Panc1 (cell line): ENCODE measurements around the gene SLC7A5. TPM values are rescaled to one million over a fixed set of nuclear protein-coding genes. Genes with fewer than 3 reads are reported as not detected.
A peak's percentile ranks its signal among the peaks of the same experiment; 100 is the strongest.
"Not testable (repeated sequence)": the region's sequence is repeated elsewhere in the genome, so short reads cannot be mapped to it uniquely, and the experiment has no call there.

Experiments
- ATAC-seq: fragments of 200-7000 bp; cut with Tn5 transposase; 2 replicates; pipeline ENCODE4 v1.9.1; 2020; ENCODE audit warnings: mild to moderate bottlenecking, moderate library complexity
- BruUV-seq: library from RNA; stranded (reverse); fragments of 400-500 nt; replicated peaks from 2 replicates; lab custom pipeline; 2021; lab: Mats Ljungman, UMichigan
- CTCF ChIA-PET: fragments of 300-600 bp; sonication (Branson Sonifier 250); formaldehyde crosslinking; loops from one replicate; lab custom pipeline; 2022; ENCODE audit warnings: antibody characterized with exemption; lab: Charles Lee
- POLR2A ChIA-PET: fragments of 300-600 bp; sonication (Branson Sonifier 250); formaldehyde crosslinking; loops from one replicate; lab custom pipeline; 2022; ENCODE audit warnings: antibody characterized with exemption; lab: Charles Lee
- DNase-seq: peaks from one replicate; pipeline ENCODE4 v3.0.0-alpha.2; 2010; ENCODE audit warnings: low read depth, low spot score
- H3K27ac ChIP-seq: 2 replicates; pipeline ENCODE4 v1.5.1; 2011; ENCODE audit warnings: mild to moderate bottlenecking, low read length, inconsistent platforms
- H3K27me3 ChIP-seq: fragments of 200-500 bp; sonication (Bioruptor generic); 2 replicates; pipeline ENCODE4 v1.6.0; 2014; ENCODE audit warnings: low read length, inconsistent platforms; ENCODE audit not compliant: control insufficient read depth, insufficient read depth
- H3K36me3 ChIP-seq: fragments of 200-500 bp; sonication (Bioruptor generic); 2 replicates; pipeline ENCODE4 v1.5.1; 2014; ENCODE audit warnings: inconsistent platforms, mild to moderate bottlenecking, low read length, moderate library complexity; ENCODE audit not compliant: control insufficient read depth, insufficient read depth
- H3K4me1 ChIP-seq: 2 replicates; pipeline ENCODE4 v1.5.1; 2011; ENCODE audit warnings: inconsistent platforms, mild to moderate bottlenecking, low read length, moderate library complexity; ENCODE audit not compliant: control insufficient read depth, insufficient read depth
- H3K4me3 ChIP-seq, 2 experiments: 2 replicates each; pipeline ENCODE4 v1.5.1; 2011 to 2012; ENCODE audit warnings: low read depth in 2 of 2, low read length in 2 of 2, mild to moderate bottlenecking in 2 of 2, inconsistent platforms in 1 of 2, moderate library complexity in 1 of 2
- H3K9me3 ChIP-seq: fragments of 200-500 bp; sonication (Bioruptor generic); 2 replicates; pipeline ENCODE4 v1.5.1; 2014; ENCODE audit warnings: low read depth, mild to moderate bottlenecking, inconsistent platforms, low read length, moderate library complexity; ENCODE audit not compliant: control insufficient read depth, insufficient read depth
- POLR2AphosphoS5 ChIP-seq: IDR thresholded peaks from 2 replicates; pipeline ENCODE4 v1.6.1; 2012; ENCODE audit warnings: mild to moderate bottlenecking, low read depth, low read length, moderate library complexity
- SIN3A ChIP-seq: IDR thresholded peaks from 2 replicates; pipeline ENCODE4 v1.6.1; 2012; ENCODE audit warnings: low read depth, mild to moderate bottlenecking, low read length, moderate library complexity, borderline replicate concordance; ENCODE audit not compliant: insufficient read depth
- TCF7L2 ChIP-seq: IDR thresholded peaks from 2 replicates; pipeline ENCODE4 v1.6.1; 2011; ENCODE audit warnings: mild to moderate bottlenecking, low read depth, low read length, inconsistent platforms
- in situ Hi-C: cut with HindIII; loops from 2 replicates; pipeline ENCODE4 v1.10.0; 2016; ENCODE audit warnings: low sequenced_read_pairs, low pct_unique_long_range_greater_than_20kb
- intact Hi-C: fragments of 100-400 bp; cut with micrococcal nuclease; formaldehyde crosslinking; loops from one replicate; pipeline ENCODE4 v1.10.0; 2022; ENCODE audit not compliant: unreplicated experiment
- total RNA-seq: library from RNA; stranded (reverse); gene quantifications from one replicate; pipeline ENCODE4 v1.2.1, GENCODE V29; 2021; ENCODE audit not compliant: unreplicated experiment
- TF ChIP-seq, protein P1 (sequence below): fragments of 450-650 bp; IDR thresholded peaks from 2 replicates; pipeline ENCODE4 v1.5.1; 2017; ENCODE audit warnings: mild to moderate bottlenecking
- TF ChIP-seq, protein P2 (sequence below), 2 experiments: IDR thresholded peaks; 2 replicates each; pipeline ENCODE4 v1.6.1; 2011 to 2012; ENCODE audit warnings: low read depth in 2 of 2, control low read depth in 1 of 2, low read length in 1 of 2, mild to moderate bottlenecking in 1 of 2, moderate library complexity in 1 of 2; ENCODE audit not compliant: insufficient read depth in 1 of 2

Gene SLC7A5
- total RNA-seq, 1 experiment from 2014 or later: 231 TPM

DNA sequence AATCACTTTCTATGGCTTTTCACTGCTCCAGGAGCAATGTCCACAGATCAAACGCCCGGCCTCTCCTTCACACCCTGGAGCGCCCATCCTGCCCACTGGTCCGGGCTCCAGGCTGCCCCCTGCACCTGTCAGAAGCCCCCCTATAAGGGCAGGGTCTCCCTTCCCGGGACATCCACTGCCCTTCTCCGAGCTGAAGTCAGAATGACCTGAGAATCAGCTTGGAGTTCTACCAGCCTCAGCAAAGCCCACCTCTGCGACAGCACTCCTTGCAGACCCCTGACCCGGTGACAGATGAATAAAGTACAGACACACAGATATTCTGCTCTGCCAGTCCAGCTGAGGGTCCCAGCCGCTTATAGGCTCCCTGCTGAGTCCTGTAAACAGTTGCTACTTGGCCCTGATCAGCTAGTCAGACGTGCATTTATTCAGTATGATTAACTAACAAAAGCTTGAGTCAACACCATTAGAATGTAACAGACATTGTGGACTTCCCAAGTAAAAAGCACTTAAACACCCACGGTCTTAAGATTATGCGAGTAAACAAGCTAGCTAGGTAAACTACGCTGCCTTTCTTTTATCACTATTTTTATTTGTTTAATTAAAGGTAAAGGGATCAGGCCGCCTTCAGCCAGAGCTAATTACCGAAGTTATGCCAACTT is 4.8 kb downstream of the SLC7A5 start:
- Histone ChIP-seq H3K36me3 (no peaks in the 10 kb centered on the region), H3K9me3 (no peaks in the 10 kb centered on the region), H3K27ac (peak overlapping the region; percentile 65), H3K27me3 (no peaks in the 10 kb centered on the region), H3K4me1 (peaks cover 23% of the 10 kb centered on the region), H3K4me3 (peak overlapping the region; percentile 68 to 81)
- intact Hi-C loops (no loop called here), in situ Hi-C loops (no loop called here)
- POLR2A ChIA-PET: interaction anchor here (0.9 kb wide), 1 partner anchor 24 kb away, joined by 3 read pairs; no protein-coding TSS in a partner anchor
- DNase-seq: no peak
- CTCF ChIA-PET: interaction anchor here (0.6 to 1.2 kb wide), 2 partner anchors 86 to 87 kb away, joined by 3 to 6 read pairs; no protein-coding TSS in a partner anchor
- no TSS peak for BruUV-seq
- ATAC-seq: no peak
- 0 out of 2 replicates have a peak, but pooled peaks have one; percentile 13 for TF ChIP-seq POLR2AphosphoS5
- TF ChIP-seq, protein P1, sequence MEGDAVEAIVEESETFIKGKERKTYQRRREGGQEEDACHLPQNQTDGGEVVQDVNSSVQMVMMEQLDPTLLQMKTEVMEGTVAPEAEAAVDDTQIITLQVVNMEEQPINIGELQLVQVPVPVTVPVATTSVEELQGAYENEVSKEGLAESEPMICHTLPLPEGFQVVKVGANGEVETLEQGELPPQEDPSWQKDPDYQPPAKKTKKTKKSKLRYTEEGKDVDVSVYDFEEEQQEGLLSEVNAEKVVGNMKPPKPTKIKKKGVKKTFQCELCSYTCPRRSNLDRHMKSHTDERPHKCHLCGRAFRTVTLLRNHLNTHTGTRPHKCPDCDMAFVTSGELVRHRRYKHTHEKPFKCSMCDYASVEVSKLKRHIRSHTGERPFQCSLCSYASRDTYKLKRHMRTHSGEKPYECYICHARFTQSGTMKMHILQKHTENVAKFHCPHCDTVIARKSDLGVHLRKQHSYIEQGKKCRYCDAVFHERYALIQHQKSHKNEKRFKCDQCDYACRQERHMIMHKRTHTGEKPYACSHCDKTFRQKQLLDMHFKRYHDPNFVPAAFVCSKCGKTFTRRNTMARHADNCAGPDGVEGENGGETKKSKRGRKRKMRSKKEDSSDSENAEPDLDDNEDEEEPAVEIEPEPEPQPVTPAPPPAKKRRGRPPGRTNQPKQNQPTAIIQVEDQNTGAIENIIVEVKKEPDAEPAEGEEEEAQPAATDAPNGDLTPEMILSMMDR: no peak
- TF ChIP-seq, protein P2, sequence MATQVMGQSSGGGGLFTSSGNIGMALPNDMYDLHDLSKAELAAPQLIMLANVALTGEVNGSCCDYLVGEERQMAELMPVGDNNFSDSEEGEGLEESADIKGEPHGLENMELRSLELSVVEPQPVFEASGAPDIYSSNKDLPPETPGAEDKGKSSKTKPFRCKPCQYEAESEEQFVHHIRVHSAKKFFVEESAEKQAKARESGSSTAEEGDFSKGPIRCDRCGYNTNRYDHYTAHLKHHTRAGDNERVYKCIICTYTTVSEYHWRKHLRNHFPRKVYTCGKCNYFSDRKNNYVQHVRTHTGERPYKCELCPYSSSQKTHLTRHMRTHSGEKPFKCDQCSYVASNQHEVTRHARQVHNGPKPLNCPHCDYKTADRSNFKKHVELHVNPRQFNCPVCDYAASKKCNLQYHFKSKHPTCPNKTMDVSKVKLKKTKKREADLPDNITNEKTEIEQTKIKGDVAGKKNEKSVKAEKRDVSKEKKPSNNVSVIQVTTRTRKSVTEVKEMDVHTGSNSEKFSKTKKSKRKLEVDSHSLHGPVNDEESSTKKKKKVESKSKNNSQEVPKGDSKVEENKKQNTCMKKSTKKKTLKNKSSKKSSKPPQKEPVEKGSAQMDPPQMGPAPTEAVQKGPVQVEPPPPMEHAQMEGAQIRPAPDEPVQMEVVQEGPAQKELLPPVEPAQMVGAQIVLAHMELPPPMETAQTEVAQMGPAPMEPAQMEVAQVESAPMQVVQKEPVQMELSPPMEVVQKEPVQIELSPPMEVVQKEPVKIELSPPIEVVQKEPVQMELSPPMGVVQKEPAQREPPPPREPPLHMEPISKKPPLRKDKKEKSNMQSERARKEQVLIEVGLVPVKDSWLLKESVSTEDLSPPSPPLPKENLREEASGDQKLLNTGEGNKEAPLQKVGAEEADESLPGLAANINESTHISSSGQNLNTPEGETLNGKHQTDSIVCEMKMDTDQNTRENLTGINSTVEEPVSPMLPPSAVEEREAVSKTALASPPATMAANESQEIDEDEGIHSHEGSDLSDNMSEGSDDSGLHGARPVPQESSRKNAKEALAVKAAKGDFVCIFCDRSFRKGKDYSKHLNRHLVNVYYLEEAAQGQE (IDR thresholded peaks at IDR 0.05; ENCODE audit: insufficient read depth in 1 of 2, low read depth in 2 of 2, low read length in 1 of 2): no peak
- no peak for TF ChIP-seq TCF7L2
- no peak for TF ChIP-seq SIN3A

DNA sequence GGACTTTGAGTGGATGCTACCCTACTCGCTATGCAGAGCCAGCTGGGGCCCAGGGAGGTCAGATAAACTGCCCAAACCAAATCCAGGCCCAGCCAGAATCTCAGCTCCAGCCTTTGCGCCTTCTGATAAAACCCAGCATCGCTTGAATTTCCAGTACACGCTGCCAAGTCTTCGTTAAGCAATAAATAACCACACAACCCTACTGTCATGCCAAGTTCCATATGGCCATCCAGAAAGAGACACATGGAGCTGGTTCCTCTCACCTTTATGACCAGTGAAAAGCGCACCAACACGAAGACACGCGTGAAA is 6.0 kb downstream of the SLC7A5 start:
- POLR2A ChIA-PET, ATAC-seq, intact Hi-C loops, DNase-seq, BruUV-seq, H3K36me3 ChIP-seq, H3K9me3 ChIP-seq, in situ Hi-C loops, H3K27me3 ChIP-seq, CTCF ChIA-PET: not testable (repeated sequence)
- Histone ChIP-seq H3K27ac (peak overlapping the region; percentile 59; the same call in 1 of the 2 replicates), H3K4me3 (peak overlapping the region; percentile 68 to 81), H3K4me1 (peaks cover 27% of the 10 kb centered on the region)

DNA sequence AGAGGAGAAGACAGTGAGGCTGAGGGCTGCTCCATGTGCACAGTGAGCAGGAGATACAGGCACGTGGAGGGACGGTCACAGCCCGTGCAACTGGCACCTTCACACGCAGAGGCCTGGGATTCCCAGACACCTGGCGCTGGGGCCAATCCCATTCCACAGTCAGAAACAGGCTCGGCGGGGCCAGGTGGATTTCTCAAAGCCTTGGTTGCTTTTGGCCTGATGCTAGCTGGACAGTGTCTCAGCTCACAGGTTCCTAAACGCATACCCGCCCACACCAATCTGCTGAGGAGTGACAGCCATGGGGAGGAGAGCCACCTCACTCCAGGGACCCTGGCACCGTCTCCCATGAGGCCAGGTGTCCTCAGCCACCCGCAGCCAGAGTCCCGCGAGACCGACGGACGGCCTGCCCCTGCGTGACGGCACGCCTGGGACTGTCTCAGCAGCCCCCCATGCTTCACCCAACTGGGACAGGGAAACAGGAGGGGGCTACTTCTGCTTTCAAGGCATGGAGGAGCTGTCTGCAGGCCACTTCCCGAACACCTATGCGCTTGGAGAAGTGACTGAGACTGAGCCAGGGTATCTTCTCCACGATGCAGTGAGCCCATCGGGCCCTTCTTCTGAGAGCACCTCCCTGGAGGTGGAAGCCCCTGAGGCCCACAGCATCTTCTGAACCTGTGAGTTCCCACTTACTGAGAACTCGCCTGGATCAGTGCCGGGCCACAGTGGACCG is 6.5 kb downstream of the SLC7A5 start:
- ATAC-seq: peak; percentile 11
- H3K9me3 ChIP-seq, BruUV-seq, in situ Hi-C loops, POLR2A ChIA-PET, DNase-seq, CTCF ChIA-PET, H3K27me3 ChIP-seq, intact Hi-C loops, H3K36me3 ChIP-seq: not testable (repeated sequence)
- peaks cover 30% of the 10 kb centered on the region for H3K4me1 ChIP-seq
- H3K4me3 ChIP-seq: peak overlapping the region; percentile 68 to 81
- H3K27ac ChIP-seq: peak overlapping the region; percentile 61
